HG02884 (cell line): ENCODE data around the gene CROCC2.

Source experiments
- ATAC-seq: cut with Tn5 transposase; IDR thresholded peaks from one replicate; pipeline ENCODE4 v1.9.1; 2021; ENCODE audit warnings: mild to moderate bottlenecking, moderate library complexity; ENCODE audit not compliant: unreplicated experiment

CROCC2 gene

DNA sequence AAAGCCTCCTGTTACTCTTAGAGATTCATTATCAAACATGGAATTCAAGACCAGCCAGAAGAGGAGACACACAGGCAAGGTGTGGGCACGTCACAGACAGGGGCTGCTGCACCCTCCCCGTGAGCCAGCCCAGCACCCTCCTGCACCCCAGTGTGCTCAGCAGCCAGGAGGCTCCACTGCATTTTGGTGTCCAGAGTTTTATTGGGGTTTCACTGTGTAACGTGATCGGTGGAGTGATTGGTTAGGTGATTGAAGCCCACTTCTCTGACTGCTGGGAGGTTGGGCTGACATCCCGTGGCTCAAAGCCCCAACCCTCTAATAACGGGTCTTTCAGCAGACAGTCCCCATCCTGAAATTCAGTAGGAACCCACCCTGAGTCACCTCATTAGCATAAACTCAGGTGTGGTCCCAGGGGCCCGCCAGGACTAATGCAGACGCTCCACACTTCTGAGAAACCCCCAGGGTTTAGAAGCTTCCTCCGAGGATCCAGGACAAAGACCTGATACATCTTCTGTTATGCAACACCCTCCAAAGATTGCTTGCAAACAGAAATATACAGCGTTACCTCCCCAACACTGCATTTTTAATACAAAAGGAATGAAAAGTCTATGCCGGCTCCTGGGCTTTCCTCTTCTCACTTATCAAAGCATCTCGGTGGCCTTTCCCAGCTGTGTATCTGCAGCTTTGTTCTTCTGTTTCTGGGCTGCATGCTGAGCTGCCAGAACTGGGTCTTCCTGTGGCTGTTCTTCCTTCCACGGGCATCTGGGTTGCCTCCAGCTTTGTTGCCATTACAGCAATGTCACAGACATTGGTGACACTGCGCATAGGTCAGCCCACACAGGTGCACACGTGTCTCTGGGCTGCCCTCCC lies 48.5 kb downstream of the CROCC2 start:
- no peak for ATAC-seq

DNA sequence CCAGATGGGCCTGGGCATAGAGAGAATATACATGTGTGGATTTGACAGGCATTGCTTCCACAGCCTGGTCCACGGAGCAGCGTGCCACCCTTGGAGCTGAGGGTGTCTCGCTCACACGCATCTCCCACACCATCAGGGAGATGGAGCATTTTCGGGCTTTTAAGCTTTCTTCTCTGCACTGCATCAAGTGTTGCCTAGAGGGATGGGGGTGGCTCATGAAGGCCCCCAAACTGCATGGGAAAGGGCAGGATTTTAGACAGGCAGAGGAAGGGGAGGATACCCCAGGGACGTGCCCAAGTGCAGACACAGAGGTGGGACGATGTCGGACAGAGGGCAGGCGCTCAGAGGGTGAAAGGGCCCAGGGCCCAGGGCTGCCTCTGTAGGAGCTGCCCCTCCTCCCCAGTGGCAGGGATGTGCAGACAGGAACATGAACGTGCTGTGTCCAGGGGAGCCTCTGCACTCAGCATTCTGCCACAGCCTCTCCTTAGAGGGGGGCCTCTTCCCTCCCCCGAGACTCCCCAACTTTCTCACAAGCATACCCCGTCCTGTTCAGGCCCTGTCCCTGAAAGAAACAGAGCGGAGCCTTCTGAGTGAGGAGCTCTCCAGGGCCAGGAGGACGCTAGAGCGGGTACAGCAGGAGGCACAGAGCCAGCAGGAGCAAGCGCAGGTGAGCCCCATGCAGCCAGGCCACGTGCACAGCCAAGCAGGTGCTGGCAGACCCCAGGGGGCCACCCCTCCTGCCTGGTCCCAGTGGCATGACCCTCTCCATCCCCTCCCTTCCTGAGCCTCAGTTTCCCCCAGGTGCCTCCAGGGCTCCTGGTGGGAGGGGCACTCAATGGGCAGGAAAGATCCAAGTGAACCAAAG lies 49.4 kb downstream of the CROCC2 start:
- ATAC-seq = no peak

DNA sequence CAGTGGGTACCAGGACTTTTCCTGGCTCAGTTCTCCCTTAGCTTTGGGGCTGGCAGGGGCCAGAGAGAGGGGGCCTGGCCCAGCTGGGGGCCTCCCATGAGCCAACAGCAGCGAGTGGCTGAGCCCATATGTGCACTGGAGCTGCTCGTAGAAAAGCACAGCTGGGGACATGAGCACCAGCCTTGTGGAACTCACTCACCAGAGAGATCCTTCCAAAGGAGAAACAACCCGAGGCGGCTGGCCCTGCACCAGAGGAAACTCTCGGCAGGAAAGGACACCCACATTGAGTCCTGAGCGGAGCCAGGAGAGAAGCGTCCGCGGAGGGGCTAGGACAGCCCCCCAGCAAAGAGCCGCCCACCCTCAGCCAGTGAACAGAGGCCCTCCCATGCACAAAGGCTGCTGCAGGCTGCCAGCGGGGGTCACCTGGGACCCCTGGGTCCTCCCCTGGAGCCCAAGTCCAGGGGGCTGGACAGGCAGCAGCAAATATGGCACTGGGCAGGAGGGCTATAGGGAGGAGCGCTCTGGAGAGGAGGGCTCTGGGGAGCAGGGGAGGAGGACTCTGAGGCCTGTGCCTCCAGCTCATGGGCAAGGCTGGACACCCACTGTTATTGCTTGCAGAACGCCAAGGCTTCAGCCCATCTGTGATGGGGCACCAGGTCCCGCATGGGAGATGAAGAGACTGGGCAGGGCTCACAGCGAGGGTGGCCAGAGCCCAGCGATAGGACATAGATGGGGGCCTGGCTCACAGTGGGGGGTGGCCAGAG lies 50.2 kb downstream of the CROCC2 start:
- no peak for ATAC-seq

DNA sequence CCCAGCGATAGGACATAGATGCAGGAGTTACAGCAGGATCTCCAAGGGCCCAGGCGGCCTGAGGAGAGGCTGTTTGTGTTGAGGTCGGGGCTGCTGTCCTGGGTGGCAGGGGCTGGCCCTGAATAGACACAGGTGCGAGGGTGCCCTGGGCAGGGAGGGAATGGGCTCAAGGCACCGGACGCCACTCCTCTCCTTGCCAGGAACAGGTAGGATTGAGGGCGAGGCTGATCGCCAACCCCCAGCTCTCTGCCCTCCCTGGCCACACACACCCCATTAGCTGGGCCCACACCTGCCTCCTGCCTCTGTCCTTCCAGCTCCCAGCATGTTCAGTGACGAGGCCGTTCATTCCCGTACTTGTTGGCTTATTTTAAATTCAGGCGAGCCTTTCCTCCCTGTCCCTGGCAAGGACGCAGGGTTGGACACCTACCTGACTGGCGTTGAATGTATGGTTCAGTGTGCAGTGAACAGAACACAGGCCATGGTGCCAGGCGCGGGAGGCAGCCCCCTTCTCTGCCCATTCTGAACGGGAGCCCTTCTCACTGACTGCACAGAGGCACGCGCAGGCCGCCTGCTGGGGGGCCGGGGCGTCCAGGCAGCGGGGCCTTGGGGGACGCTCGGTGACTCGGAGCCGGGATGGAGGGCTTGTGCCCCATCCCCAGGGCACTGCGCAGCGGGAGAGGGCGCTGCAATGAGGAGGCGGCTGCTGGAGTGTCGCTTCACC lies 51.0 kb downstream of the CROCC2 start:
- no peak for ATAC-seq

DNA sequence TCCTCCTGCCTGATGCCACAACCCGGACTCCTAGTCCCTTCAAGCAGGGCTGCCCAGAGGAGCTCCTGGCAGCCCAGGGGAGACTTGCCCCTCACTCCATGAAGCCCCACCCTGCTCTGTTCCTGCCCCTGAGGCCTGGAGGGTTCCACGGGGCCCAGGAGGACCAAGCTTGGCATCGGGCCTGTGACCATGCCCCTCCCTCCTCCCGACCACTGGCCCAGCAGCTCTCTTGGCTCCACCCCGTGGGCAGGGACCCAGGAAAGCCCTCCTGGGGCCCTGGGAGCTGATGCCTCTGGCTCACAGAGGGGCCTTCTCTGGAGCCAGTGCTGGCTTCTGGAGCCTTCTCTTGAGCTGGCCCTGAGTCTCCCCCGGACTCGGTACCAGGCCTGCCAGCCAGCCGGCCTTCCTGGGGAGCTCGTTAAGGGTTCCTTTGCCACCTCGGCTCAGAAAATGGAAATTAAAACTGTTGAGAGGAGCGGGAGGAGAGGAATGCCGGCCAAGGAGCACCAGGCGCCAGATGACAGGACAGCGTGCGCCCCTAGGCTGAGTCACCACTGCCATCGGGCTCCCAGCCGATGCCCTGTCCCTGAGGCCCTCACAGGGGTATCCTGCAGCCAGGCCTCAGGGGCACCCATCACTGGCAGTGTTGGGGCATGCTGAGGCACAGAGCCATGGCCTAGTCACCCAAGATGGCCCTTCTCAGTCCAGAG lies 51.7 kb downstream of the CROCC2 start:
- ATAC-seq = no peak

DNA sequence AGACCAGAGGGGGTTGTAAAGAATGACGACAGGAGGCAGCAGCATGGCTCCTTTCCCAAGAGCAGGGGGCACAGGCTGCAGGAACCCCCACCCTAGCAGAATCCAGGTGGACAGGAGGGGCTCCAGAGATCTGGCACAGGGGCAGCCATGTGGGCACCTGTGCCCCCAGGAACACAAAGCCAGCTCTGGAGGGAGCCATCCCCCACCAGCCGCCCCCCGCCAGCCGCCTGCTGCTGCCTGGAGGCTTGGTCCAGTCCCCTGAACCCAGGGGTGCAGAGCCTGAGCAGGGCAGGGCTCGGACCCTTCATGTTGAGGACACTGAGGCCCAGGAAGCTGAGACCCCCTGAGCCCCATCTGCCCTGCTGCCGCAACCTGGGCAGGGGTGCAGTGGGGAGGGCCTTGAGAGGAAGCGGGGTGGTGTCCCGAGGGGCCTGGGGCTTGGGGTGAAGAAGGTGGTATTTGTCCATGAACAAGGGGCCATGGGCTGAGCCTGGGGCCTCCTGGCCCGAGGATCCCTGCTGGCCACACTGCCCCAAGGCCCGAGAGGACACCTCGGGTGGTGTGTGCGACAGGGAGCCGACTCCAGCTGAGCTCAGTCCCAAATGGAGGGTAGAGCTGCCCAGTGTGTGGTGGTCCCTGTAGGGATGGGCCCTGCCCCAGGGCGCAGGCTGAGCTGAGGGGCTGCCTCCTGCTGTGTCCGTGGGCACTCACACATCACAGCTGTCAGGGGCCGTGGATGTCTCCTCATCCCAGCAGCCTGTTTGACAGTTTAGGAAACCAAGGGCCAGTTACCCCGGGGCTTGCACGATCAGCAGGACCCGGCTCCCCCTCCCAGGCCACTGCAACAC lies 52.5 kb downstream of the CROCC2 start:
- no peak for ATAC-seq

DNA sequence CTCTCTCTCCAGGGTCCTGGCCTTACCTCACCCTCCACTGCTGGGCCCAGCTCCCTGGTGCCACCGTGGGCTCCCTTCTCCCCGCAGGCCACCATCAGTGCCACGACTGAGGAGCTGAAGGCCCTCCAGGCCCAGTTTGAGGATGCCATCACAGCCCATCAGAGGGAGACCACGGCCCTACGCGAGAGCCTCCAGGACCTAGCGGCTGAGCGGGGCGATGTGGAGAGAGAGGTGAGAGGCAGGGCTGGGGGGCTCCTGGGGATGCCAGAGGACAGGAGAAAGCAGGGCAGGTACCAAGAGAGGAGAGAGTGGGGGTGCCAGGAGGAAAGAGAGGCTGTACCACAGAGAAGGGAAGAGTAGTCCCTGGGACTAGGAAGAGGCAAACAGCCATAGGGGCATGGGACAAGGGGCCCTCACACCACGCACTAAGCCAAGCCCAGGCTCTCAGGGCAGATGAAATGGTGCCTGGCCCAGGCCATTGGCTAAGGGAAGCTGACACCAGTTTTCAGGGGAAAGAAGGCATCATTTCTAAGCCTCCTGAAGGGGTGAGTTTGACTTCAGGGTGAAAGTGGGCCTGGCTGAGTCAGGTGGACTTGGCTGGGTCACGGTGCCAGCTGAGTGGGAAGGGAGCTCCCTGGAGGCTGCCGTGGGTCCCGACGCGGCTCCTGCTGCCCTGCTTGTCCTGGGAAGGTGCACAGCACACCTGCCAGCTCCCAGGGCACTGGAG lies 53.2 kb downstream of the CROCC2 start:
- no peak for ATAC-seq

DNA sequence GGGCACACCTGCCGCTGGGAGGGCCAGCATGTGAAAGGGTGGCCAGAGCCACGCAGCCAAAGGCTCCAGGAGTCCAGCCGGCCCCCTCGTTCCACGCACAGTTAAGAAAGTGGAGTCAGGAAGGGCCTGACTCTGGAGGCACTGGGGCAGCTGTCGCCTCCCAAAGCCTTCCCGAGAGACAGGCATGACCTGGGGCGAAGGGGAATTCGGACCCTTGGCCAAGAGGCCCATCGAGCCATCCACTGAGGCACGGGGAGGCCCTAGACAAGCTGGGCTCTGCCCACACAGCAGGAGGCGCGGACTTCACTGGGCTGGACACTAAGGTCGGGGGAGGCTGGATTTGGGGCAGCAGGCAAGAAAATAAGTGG lies 53.8 kb downstream of the CROCC2 start:
- no peak for ATAC-seq

DNA sequence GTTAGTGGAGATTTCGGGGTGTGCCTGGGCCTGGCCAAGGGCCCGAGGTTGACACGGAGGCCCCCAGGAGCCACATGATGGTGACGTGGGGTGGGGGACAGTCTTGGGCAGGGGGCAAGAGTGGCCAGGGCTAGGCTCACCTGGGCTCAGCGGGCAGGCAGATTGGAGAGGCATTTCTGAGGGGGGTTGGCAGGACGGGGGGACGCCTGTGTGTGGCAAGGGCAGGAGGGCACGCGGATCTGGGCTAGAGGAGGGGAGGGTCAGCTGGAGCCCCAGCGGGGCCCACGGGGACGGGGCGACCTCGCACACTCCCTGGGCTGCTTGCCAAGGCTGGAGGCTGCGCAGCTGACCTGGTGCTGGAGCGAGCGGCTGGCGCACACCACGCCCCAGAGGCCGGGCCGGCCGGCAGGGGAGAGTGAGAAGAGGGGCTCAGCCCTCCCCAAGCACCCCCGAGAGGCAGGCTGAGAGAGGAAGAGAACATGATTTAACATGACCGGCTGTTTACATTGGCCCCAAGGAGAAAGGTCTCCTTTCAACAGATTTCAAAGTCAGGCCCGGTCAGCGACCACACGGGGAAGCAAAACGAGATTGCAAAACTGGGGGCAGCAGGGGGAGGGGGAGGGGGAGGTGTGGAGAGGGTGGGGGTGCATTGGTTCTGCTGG lies 54.3 kb downstream of the CROCC2 start:
- no peak for ATAC-seq

DNA sequence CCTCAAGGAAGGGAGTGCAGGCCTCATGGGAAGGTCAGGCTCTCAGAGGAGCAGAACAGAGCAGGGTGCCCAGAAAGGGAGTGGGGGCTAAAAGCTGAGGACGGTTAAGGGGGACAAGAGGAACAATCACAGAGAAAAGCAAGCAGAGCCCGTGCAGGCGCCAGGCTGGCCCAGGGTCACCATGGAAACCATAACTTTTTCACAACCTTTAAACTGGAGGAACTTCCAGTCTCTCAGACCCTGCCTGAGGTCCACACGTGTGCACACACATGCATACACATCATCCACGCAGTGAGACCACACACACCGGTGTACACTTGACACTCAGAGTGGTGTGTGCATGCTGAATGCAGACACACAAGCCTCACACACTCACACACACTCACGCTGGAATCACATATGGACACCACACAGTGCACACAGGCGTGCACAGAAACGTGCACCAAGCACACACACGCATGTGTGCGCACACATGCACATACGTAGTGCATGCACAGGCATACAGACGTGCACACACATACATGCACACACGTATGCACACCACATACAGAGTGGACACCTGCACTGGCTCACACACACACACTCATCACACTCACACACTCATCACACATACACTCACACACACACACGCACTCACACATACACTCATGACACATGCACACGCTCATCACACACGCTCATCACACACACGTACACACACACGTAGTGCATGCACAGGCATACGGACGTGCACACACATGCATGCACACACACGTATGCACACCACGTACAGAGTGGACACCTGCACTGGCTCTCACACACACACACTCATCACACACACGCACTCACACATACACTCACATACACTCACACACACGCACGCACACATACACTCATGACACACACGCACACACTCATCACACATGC lies 55.1 kb downstream of the CROCC2 start:
- ATAC-seq = no peak

DNA sequence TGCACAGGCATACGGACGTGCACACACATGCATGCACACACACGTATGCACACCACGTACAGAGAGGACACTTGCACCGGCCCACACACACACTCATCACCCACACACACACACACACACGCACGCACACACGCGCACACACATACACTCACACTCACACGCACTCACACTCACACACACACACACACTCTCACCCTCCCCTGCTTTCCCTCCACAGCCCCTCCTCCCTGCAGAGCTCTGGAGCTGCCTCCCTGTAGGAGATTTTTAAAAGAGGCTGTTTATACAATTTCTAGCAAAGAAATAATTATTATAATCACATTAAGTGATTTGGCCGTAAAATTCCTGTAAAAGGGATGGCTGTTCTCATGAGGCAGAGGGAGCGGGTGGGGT lies 55.8 kb downstream of the CROCC2 start:
- ATAC-seq = no peak

DNA sequence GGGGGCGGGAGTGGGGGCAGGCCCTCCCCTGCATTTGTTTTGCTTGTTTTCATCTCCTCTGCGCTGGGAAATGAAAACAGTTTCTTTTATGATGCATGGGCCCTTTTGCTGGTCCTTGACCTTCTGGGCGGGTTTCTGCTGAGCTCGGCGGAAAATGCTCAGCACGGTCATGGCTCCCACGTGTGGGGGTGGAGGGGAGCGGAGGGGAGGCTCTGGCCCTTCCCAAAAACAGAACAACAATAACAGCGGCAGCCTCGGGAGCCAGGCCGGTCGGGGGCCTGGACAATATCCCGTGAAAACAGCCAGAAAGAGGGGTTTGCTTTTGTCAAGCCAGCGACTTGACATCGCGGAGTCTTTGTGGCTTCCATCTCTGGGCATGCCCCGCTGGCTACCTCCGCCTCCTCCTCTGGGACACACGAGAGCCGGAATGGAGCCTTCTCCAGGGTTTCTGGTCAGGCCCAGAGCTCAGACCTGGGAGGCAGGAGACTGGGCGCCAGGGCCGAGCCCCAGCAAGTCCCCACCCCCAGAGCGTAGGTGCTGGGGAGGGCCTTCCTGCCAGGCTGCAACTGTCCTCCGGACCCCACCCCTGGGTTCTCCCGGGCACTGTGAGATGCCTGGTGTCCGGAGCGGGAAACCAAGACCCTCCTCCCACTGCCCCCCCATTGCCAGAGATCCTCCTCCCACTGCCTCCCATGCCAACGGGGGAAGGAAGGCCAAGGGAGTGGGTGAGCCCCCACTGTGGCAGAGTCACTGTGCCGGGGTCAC lies 56.3 kb downstream of the CROCC2 start:
- ATAC-seq = no peak

DNA sequence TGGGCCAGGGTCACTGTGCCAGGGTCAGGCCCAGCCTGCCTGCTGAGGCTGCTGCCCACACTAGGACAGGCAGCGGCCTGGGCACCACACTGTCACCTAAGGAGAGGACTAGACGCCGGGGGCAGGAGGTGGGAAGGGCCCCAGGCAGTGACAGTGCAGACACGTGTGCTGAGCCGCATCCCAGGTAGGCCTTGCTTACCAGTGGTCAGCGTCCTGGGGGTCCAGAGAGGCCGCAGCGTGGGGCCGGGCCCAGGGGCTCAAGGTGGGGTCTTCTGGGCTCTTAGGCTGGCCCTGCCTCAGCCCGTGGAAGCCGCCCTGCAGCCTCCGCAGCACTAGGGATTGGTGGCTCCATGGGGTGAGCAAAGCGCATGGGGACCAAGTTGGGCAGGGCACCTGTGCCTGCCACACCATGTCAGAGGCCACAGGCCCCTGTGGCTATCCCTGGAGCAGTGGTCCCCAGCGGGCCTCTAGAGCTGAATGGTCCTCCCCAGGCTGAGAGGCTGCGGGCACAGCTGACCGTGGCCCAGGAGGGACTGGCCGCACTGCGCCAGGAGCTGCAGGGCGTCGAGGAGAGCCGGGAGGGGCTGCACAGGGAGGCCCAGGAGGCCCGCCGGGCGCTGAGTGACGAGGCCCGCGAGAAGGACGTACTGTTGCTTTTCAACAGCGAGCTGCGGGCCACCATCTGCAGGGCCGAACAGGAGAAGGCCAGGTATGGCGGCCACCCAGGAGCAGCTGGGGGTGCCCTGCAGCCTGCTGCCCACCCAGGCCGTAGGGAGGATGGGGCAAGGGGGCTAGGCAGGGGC lies 57.1 kb downstream of the CROCC2 start:
- ATAC-seq = no peak

DNA sequence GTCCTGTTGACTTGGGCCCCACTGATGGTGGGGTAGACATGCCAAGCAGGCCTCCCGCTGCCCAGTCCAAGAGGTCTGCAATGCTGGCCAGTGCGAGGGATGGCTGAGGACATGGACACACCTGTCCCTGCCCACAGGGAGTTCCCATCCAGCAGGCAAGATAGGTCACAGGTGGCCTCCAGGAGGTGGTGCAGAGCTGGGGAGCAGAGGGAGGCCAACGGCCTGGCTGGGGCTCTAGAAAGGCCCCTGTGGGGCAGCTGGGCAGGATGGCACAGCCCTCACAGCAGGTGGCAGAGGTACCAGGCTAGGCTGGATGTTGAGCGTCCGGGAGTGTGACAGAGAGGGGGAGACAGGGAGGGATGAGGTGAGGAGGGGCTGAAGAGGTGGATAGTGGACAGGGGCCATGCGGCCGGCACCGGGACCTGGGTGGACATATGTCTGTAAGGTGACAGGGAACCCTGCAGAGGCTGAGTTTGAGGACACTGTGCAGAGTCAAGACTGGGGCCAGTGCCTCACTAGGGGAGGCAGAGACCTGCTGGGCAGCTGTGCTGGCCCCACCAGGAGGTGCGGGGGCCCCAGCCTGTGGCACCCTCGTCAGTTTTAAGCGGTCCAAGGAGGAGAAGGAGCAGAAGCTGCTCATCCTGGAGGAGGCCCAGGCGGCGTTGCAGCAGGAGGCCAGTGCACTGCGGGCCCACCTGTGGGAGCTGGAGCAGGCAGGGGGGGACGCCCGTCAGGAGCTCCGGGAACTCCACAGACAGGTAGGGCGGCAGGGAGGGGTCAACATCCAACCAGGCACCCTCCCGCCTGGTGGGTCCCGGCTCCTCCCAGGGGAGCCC lies 58.0 kb downstream of the CROCC2 start:
- ATAC-seq = no peak
